ENCODE data around the gene ZBTB46.
A peak's percentile ranks its signal among the peaks of the same experiment; 100 is the strongest.
"Not testable (repeated sequence)": the region's sequence is repeated elsewhere in the genome, so short reads cannot be mapped to it uniquely, and the experiment has no call there.

ZBTB46 gene

GRCh38 chr20:63736893-63737694 is 94.0 kb downstream of the ZBTB46 start:
- DNase-seq (ENCODE audit: low read depth in 2 of 2, low spot score in 1 of 2): no peak

GRCh38 chr20:63735859-63736718 is 95.0 kb downstream of the ZBTB46 start, which contains the start of gene LIME1:
Gene LIME1, plus strand, starts transcription at chr20:63736664. Its CDS starts 886 bp downstream, at chr20:63737550.
- DNase-seq (ENCODE audit: low read depth in 2 of 2, low spot score in 1 of 2): peak in 1 of 2 donors; percentile 61

DNA sequence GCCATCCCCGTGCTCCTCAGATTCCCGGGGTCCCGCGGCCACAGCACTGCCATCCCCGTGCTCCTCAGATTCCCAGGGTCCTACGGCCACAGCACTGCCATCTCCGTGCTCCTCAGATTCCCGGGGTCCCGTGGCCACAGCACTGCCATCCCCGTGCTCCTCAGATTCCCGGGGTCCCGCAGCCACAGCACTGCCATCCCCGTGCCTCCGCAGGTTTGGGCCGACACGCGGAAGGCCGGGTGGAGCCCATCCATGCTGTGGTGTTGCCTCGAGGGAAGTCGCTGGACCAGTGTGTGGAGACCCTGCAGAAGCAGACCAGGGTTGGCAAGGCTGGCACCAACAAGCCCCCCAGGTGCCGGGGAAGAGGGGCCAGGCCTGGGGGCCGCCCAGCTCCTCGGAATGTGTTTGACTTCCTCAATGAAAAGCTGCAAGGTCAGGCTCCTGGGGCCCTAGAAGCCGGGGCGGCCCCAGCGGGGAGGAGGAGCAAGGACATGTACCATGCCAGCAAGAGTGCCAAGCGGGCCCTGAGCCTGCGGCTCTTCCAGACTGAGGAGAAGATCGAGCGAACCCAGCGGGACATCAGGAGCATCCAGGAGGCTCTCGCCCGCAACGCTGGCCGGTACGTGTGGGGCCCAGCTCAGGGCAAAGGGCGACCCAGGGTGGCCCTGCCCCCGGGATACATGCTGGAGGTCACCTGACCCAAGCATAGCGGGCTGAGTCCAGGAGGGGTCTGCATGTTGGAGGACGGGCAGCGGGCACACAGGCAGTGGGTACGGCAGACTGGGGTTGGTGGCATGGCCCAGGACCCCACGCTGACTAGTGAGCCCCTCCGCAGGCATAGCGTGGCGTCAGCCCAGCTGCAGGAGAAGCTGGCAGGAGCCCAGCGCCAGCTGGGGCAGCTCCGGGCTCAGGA is 95.9 kb downstream of the ZBTB46 start:
- no peak for DNase-seq (ENCODE audit: low read depth in 2 of 2, low spot score in 1 of 2)

DNA sequence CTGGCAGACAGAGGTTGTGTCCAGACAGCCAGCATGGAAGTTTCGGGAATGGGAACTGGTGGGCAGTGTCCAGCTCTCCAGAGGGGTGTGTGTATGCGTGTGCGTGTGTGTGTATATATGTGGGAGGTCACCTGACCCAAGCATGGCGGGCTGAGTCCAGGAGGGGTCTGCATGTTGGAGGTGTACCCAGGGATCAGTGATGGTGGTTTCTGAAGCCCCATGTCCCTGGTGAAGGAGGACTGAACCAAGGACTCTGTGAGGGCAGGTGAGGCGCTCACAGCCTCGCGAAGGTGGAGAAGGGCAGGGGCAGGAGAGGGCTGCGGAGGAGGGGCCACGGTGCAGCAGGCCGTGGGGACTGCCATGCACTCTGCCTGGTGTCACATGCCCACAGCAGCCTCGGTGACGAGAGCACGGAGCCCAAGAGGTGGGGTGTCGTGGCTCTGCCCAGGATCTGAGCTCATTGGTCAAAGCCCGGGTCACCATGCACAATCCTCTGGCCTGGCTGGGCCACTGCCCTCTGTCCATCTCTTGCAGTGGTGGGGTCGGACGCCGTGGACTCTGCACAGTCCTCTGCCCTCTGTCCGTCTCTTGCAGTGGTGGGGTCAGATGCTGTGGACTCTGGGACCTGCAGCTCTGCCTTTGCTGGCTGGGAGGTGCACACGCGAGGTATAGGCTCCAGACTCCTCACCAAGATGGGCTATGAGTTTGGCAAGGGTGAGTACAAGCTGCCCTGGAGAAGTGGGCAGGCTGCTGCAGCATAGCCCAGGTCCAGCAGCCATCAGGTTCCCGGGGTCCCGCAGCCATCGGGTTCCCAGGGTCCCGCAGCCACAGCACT is 96.7 kb downstream of the ZBTB46 start:
- DNase-seq (ENCODE audit: low read depth in 2 of 2, low spot score in 1 of 2): no peak

DNA sequence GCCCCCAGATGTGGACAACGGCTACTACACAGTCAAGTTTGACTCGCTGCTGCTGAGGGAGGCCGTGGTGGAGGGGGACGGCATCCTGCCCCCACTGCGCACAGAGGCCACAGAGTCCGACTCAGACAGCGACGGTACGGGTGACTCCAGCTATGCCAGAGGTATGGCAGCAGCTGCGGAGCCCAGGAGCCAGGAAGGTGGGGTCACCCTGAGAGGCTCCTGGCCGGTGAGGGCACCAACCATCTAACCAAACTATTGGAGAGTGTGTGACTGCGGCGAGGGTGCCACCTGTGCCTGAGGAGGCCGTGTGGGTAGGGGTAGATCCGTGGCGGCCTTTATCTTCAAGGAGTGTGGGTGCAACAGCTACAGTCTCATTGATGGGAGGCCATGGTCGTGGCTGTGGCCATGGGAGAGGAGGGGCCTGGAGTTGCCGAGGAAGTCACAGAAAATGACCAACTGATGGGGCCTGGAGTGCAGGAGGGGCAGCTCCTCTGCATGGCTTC is 97.4 kb downstream of the ZBTB46 start:
- DNase-seq (ENCODE audit: low read depth in 2 of 2, low spot score in 1 of 2): no peak

DNA sequence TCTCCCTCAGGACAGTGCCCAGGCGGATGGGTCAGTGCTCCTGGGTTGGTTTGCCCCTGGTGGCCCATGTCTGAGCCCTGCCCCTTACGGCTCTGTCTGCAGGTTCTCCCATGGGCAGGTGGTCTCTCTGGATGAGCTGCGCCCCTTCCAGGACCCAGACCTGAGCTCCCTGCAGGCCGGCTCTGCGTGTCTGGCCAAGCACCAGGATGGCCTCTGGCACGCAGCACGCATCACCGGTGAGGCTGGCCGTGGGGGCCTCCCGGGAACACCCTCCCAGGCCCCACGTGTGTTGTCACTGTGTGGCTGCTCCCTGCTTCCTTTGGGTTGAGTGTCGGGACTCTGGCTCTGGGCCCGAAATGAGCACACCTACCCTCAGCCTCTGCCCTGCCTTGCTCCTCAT is 97.9 kb downstream of the ZBTB46 start:
- DNase-seq (ENCODE audit: low read depth in 2 of 2, low spot score in 1 of 2): no peak

- no peak for DNase-seq (ENCODE audit: low read depth in 2 of 2, low spot score in 1 of 2)
These were observed 98.7 kb downstream of the ZBTB46 start for GRCh38 chr20:63732118-63733095.

GRCh38 chr20:63731410-63731809 is 99.7 kb downstream of the ZBTB46 start:
- no peak for DNase-seq (ENCODE audit: low read depth in 2 of 2, low spot score in 1 of 2)

GRCh38 chr20:63730189-63730733 is 100.8 kb downstream of the ZBTB46 start:
- DNase-seq (ENCODE audit: low read depth in 2 of 2, low spot score in 1 of 2): not testable (repeated sequence)

DNA sequence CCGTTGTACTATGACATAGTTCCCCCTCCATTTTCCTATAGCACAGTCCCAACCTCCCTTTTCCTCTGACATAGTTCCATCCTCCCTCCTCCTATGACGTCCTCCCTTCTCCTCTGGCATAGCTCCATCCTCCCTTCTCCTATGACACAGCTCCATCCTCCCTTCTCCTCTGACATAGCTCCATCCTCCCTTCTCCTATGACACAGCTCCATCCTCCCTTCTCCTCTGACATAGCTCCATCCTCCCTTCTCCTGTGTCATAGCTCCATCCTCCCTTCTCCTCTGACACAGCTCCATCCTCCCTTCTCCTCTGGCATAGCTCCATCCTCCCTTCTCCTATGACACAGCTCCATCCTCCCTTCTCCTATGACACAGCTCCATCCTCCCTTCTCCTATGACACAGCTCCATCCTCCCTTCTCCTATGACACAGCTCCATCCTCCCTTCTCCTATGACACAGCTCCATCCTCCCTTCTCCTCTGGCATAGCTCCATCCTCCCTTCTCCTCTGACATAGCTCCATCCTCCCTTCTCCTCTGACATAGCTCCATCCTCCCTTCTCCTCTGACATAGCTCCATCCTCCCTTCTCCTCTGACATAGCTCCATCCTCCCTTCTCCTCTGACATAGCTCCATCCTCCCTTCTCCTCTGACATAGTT is 108.0 kb downstream of the ZBTB46 start:
- DNase-seq (ENCODE audit: low read depth in 2 of 2, low spot score in 1 of 2): not testable (repeated sequence)

DNA sequence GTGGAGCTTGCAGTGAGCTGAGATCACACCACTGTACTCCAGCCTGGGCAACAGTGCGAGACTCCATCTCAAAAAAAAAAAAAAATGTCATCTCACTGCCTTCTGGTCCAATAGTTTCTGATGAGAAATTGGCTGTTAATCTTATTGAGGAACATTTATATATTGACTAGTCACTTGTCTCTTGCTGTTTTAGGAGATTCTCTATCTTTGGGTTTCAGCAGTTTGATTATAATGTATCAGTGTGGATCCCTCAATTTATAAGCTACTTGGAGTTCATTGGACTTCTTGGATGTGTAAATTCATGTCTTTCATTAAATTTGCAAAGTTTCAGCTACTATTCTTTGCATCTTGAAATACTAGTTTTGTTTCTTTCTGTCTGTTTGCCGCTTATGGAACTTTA is 112.1 kb downstream of the ZBTB46 start:
- DNase-seq (ENCODE audit: low read depth in 2 of 2, low spot score in 1 of 2): no peak

DNA sequence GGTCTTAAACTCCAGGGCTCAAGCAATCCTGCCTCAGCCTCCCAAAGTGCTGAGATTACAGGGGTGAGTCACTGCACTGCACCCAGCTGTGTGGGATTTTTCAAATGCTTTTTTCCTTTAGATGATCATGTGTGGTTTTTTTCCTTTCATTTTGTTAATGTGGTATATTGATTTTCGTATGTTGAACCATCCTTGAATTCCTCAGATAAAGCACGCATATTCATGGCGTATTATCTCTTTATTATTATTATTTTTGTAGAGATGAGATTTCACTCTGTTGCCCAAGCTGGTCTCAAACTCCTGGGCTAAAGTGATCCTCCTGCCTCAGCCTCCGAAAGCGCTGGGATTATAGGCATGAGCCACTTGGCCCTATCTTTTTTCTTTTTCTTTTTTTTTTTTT is 116.2 kb downstream of the ZBTB46 start:
- no peak for DNase-seq (ENCODE audit: low read depth in 2 of 2, low spot score in 1 of 2)

DNA sequence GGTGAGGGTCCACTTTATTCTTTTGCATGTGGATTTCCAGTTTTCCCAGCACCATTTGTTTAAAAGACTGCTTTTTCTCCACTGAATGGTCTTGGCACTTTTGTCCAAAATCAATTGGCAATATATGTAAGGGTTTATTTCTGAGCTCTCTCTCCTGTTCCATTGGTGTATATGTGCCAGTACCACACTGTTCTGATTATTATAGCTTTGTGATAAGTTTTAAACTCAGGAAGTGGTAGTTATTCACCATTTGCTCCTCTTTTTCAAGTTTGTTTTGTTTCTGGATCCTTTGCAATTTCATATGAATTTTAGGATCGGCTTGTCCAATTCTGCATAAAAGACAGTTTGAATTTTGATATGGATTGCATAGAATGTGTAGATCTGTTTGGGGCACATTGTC is 118.9 kb downstream of the ZBTB46 start:
- no peak for DNase-seq (ENCODE audit: low read depth in 2 of 2, low spot score in 1 of 2)

DNA sequence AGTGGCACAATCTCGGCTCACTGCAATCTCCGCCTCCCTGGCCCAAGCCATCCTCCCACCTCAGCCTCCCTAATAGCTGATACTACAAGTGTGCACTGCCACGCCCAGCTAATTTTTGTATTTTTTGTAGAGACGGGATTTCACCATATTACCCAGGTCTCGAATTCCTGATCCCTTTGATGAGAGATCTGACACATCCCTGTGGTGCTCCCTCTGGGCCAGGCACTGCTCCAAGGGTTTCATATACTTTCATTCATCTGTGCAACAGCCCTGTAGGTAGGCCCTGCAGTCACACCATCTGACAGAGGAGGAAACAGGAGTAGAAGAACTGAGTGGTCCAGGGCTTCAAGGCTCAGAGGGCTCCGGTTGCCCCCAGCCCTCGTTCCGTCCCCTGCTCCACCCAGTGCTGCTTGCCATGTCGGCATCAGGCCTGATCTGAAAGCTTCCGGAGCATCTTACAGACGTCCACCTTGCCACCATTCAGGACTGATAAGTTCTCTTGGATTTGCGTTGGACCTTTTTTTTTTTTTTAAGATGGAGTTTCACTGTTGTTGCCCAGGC is 119.9 kb downstream of the ZBTB46 start:
- no peak for DNase-seq (ENCODE audit: low read depth in 2 of 2, low spot score in 1 of 2)

GRCh38 chr20:63709149-63709527 is 121.9 kb downstream of the ZBTB46 start:
- no peak for DNase-seq (ENCODE audit: low read depth in 2 of 2, low spot score in 1 of 2)

GRCh38 chr20:63708301-63709148 is 122.5 kb downstream of the ZBTB46 start:
- DNase-seq (ENCODE audit: low read depth in 2 of 2, low spot score in 1 of 2): no peak
